B cell (primary cell): ENCODE results near the gene NDUFS6. TPM values are rescaled to one million over a fixed set of nuclear protein-coding genes. Genes with fewer than 3 reads are reported as not detected.

Experiments used
- ATAC-seq: fragments of 200-7000 bp; cut with Tn5 transposase; one replicate; pipeline ENCODE4 v1.10.0; 2021; ENCODE audit warnings: low read depth, mild to moderate bottlenecking, moderate number of reproducible peaks, moderate library complexity
- CTCF ChIA-PET: fragments of 350-600 bp; sonication (Branson Sonifier 250); formaldehyde crosslinking; loops from one replicate; lab custom pipeline; 2021; ENCODE audit warnings: antibody characterized with exemption, inconsistent platforms; lab: Charles Lee
- POLR2A ChIA-PET: fragments of 350-600 bp; sonication (Branson Sonifier 250); formaldehyde crosslinking; loops from one replicate; lab custom pipeline; 2021; ENCODE audit warnings: antibody characterized with exemption; lab: Charles Lee
- DNase-seq: peaks from one replicate; pipeline ENCODE4 v3.0.0; 2013
- H2AFZ ChIP-seq: 2 replicates; pipeline ENCODE4 v1.6.1; 2012; ENCODE audit warnings: mild to moderate bottlenecking, low read depth, low read length; ENCODE audit not compliant: insufficient read depth, poor library complexity, severe bottlenecking
- H3K27ac ChIP-seq, 2 donors: 1 replicate in 1 of 2; 2 replicates in 1 of 2; pipeline ENCODE4 v1.5.1; 2012 to 2013; ENCODE audit warnings: low read length in 2 of 2, mild to moderate bottlenecking in 2 of 2, moderate library complexity in 1 of 2
- H3K27me3 ChIP-seq, 4 experiments: fragments of 200-600 bp in 1 of 4; sonication (generic) in 1 of 4; replicated peaks in 1 of 4; 1 replicate in 2 of 4; 2 replicates in 2 of 4; pipeline versions ENCODE4 v1.6.1 to v1.7.0; 2013 to 2016; ENCODE audit warnings: low read length in 3 of 4, mild to moderate bottlenecking in 2 of 4, mixed read lengths in 1 of 4, moderate library complexity in 1 of 4; ENCODE audit not compliant: insufficient read depth in 4 of 4, control insufficient read depth in 3 of 4; ENCODE audit errors: control extremely low read depth in 1 of 4
- H3K36me3 ChIP-seq, 2 experiments: replicated peaks in 1 of 2; 1 replicate in 1 of 2; 2 replicates in 1 of 2; pipeline versions ENCODE4 v1.6.1 to v1.7.1; 2013; ENCODE audit warnings: low read length in 1 of 2; ENCODE audit not compliant: insufficient read depth in 2 of 2, control insufficient read depth in 1 of 2; ENCODE audit errors: control extremely low read depth in 1 of 2, extremely low read depth in 1 of 2
- H3K4me1 ChIP-seq, 2 donors: fragments of 200-600 bp in 1 of 2; sonication (generic) in 1 of 2; 1 replicate in 1 of 2; 2 replicates in 1 of 2; pipeline versions ENCODE4 v1.5.1 to v1.6.1; 2013 to 2017; ENCODE audit warnings: low read length in 2 of 2; ENCODE audit not compliant: control insufficient read depth in 2 of 2, insufficient read depth in 2 of 2
- H3K4me2 ChIP-seq: replicated peaks from 2 replicates; pipeline ENCODE3; 2012; ENCODE audit warnings: mild to moderate bottlenecking, low read depth, low read length; ENCODE audit not compliant: poor library complexity, severe bottlenecking
- H3K4me3 ChIP-seq, 5 experiments: fragments of 200-600 bp in 1 of 5; sonication (generic) in 1 of 5; 1 replicate in 3 of 5; 2 replicates in 2 of 5; pipeline versions ENCODE4 v1.5.1 to v1.7.0; 2011 to 2016; ENCODE audit warnings: low read length in 4 of 5, mild to moderate bottlenecking in 4 of 5, low read depth in 2 of 5, control low read depth in 1 of 5, moderate library complexity in 1 of 5; ENCODE audit not compliant: insufficient read depth in 1 of 5; ENCODE audit errors: control extremely low read depth in 1 of 5, extremely low read depth in 1 of 5
- H3K79me2 ChIP-seq: fragments of 200-600 bp; sonication (generic); one replicate; pipeline ENCODE4 v1.6.0; 2016; ENCODE audit warnings: low read length; ENCODE audit not compliant: control insufficient read depth, insufficient read depth
- H3K9ac ChIP-seq: fragments of 200-600 bp; sonication (generic); 2 replicates; pipeline ENCODE4 v1.6.1; 2017; ENCODE audit warnings: mild to moderate bottlenecking, low read length, moderate library complexity
- H3K9me3 ChIP-seq, 3 donors: one replicate each; pipeline versions ENCODE4 v1.6.1 to v1.7.1; 2013; ENCODE audit warnings: low read length in 2 of 3; ENCODE audit not compliant: control insufficient read depth in 2 of 3, insufficient read depth in 1 of 3; ENCODE audit errors: control extremely low read depth in 1 of 3
- H4K20me1 ChIP-seq: 2 replicates; pipeline ENCODE4 v1.6.0; 2012; ENCODE audit warnings: mild to moderate bottlenecking, low read length; ENCODE audit not compliant: insufficient read depth, control insufficient read depth, poor library complexity, severe bottlenecking
- H3K27ac Mint-ChIP-seq: one replicate; pipeline ENCODE4 v1.8.0; 2021; ENCODE audit warnings: mixed read lengths
- H3K27me3 Mint-ChIP-seq: one replicate; pipeline ENCODE4 v1.8.0; 2021; ENCODE audit warnings: mixed read lengths
- H3K4me1 Mint-ChIP-seq: one replicate; pipeline ENCODE4 v1.8.0; 2021; ENCODE audit warnings: mixed read lengths
- H3K4me3 Mint-ChIP-seq: one replicate; pipeline ENCODE4 v1.8.0; 2021; ENCODE audit warnings: mixed read lengths
- H3K9me3 Mint-ChIP-seq: one replicate; pipeline ENCODE4 v1.8.0; 2022; ENCODE audit warnings: mixed read lengths; ENCODE audit not compliant: insufficient read depth
- CTCF ChIP-seq: fragments of 200-600 bp; IDR thresholded peaks from one replicate; pipeline ENCODE4 v1.8.0; 2022; ENCODE audit warnings: antibody characterized with exemption, mild to moderate bottlenecking
- EZH2 ChIP-seq: IDR thresholded peaks from 2 replicates; pipeline ENCODE4 v1.6.1; 2012; ENCODE audit warnings: borderline replicate concordance, low read depth, mild to moderate bottlenecking, moderate library complexity, low read length; ENCODE audit not compliant: insufficient read depth, poor library complexity, severe bottlenecking
- WGBS: methylation state at CpG from one replicate; pipeline ENCODE4 v1.1.5; 2013; ENCODE audit warnings: missing lambda C conversion rate; ENCODE audit not compliant: insufficient coverage; 5-methylcytosine and 5-hydroxymethylcytosine counted together
- intact Hi-C: fragments of 100-400 bp; cut with micrococcal nuclease; formaldehyde crosslinking; loops from one replicate; pipeline ENCODE4 v1.10.0; 2022
- polyA plus RNA-seq: library from polyadenylated mRNA; depleted of rRNA; stranded (reverse); fragments of >200 nt; gene quantifications from 2 replicates; pipeline ENCODE4 v1.2.3, GENCODE V29; 2012
- total RNA-seq, 2 donors: library from RNA; stranded (reverse); fragments of 120-200 nt in 1 of 2; gene quantifications; 1 replicate in 1 of 2; 2 replicates in 1 of 2; pipeline versions ENCODE4 v1.2.3 to v1.2.4, GENCODE V29; 2013 to 2022

NDUFS6 gene
- total and polyA plus RNA-seq, 2 donors (not counting 1 experiment from before 2014, with no cell fraction given): 16.9 to 18.0 TPM

GRCh38 chr5:1834721-1835429 lies 33.7 kb downstream of the NDUFS6 start:
- WGBS: 70% methylated on average over 15 of the region's 21 CpGs
- ChIA-PET CTCF (no interaction called here), POLR2A (no interaction called here)

More at GRCh38 chr5:1834721-1835429, 33.7 kb downstream of the NDUFS6 start:
- H3K9ac ChIP-seq: no peak overlapping the region
- H3K4me1 ChIP-seq: no peaks in the 10 kb centered on the region
- H3K36me3 ChIP-seq: no peaks in the 10 kb centered on the region
- no peaks in the 10 kb centered on the region for H4K20me1 ChIP-seq
- no peak overlapping the region for H3K4me3 ChIP-seq
- DNase-seq: no peak
- no peak overlapping the region for H2AFZ ChIP-seq
- H3K4me2 ChIP-seq: no peak overlapping the region
- peaks cover 0 to 3% (median 0%) of the 10 kb centered on the region in 4 experiments for H3K27me3 ChIP-seq
- Mint-ChIP-seq H3K4me1 (no peaks in the 10 kb centered on the region), H3K27ac (no peak overlapping the region), H3K9me3 (no peaks in the 10 kb centered on the region), H3K27me3 (peaks cover 17% of the 10 kb centered on the region), H3K4me3 (no peak overlapping the region)
- no peaks in the 10 kb centered on the region for H3K79me2 ChIP-seq
- TF ChIP-seq EZH2: no peak
- TF ChIP-seq CTCF: no peak
- intact Hi-C loops: no loop called here
- H3K27ac ChIP-seq: no peak overlapping the region
- no peak for ATAC-seq
- H3K9me3 ChIP-seq: no peaks in the 10 kb centered on the region
